ENCODE results near the gene ATP9A.

ATP9A gene

DNA sequence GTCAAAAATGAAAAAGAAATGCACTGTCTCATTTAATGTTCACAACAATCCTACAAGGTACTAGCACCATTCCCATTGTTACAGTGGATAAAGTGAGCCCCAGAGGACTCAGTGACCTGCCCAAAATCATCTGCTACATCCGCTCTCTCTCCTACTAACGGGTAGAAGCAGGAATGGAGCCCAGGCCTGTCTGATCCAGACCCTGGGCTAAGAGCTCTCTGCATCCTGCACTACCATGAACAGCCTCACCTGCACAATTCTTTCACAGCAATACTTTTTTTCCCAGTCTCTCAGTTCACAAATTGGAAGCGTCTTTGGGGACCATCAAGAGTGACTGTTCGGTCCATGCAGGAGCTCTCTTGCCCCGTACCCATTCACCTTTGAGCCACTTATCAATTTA is 31.2 kb downstream of the ATP9A start:
- Histone ChIP-seq H3K27ac (ENCODE audit: low read depth, low read length, severe bottlenecking) (no peak overlapping the region), H3K4me3 (ENCODE audit: extremely low read depth, insufficient read depth, low read length, poor library complexity, severe bottlenecking) (no peak overlapping the region), H3K4me1 (ENCODE audit: control insufficient read depth, insufficient read depth, low read length, poor library complexity, severe bottlenecking) (no peaks in the 10 kb centered on the region), H3K9me3 (ENCODE audit: control insufficient read depth, low read length) (no peaks in the 10 kb centered on the region), H3K36me3 (ENCODE audit: control insufficient read depth, insufficient read depth, low read length) (no peaks in the 10 kb centered on the region)
- 67 to 77% methylated on average over 4 to 5 of the region's 5 CpGs for WGBS, 2 experiments (ENCODE audit: insufficient coverage in 2 of 2)

DNA sequence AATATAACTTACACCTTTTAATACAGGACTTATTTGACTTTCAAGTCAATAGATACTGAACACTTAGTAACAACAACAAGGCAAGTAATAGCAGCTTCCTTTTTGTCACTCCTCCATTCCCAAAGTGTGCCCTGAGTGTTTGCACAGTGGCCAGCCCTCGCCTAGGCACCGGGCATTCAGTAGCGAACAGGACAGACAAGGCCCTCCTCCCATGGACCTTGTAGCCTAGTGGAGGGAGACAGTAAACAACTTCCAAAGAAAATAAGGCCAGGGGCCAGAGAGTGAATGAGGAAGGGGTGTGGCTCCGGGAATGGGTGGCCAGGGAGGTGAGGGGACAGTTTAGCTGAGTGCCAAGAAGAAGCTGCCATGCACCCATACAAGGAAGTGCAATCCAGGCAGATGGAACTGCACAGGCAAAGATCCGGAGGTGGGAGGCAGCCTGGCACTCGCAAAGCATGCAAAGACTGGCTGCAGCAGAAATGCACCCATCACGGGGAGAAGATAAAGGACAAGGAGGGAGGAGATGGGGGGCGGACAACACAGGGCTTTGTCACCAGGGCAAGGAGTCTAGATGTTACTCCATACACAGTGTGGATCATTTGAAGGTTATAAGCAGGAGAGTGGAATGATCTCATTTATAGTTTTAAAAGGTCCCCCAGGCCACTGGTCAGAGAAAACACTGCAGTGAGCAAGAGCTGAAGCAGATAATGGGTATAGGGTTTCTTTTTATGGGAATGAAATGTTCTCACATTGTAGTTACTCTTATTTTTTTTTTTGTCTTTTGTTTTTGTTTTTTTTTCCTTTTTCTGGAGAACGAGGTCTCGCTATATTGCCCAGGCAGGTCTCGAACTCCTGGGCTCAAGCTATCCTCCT is 32.2 kb downstream of the ATP9A start:
- no peak overlapping the region for H3K4me3 ChIP-seq (ENCODE audit: extremely low read depth, insufficient read depth, low read length, poor library complexity, severe bottlenecking)
- no peaks in the 10 kb centered on the region for H3K36me3 ChIP-seq (ENCODE audit: control insufficient read depth, insufficient read depth, low read length)
- no peaks in the 10 kb centered on the region for H3K9me3 ChIP-seq (ENCODE audit: control insufficient read depth, low read length)
- H3K27ac ChIP-seq (ENCODE audit: low read depth, low read length, severe bottlenecking): no peak overlapping the region
- no peaks in the 10 kb centered on the region for H3K4me1 ChIP-seq (ENCODE audit: control insufficient read depth, insufficient read depth, low read length, poor library complexity, severe bottlenecking)
- 88 to 96% methylated on average over 9 of the region's 11 CpGs for WGBS, 2 experiments (ENCODE audit: insufficient coverage in 2 of 2)

DNA sequence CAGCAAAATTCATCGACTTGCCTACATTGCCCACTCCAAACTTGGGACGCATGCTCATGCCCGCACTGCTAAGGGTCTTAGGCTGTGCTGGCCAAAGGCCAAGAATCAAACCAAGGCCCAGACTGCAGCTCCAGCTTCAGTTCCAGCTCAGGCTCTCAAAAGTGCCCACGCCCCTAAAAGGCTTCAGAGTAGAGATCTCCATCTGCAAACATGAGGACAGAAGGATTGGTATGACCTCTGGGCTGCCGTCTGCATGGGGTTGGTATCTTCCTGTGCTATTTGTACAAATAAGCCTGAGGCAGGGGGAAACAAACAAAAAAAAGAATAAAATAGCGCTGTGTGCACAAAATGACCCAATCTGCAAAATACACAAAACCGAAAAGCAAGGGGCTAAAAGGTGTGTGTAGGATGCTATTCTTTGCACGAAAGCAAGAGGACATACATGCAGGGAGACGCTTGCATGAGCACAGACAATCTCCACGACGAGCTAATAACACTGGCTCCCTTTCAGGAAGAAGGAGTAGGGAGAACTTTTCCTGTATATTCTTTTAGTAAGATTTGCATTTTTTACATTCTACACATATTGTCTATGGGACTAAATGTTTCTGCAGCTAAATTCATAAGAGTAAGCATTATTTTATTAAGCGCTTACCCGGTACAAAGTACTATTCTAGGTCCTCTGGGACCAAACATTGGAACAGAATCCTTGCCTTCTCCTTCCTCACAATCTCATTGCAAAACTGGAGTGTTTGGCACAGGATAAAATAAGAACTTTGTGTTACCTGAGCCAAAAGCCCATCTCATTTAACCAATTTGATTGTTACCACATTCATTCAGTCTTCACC is 33.1 kb downstream of the ATP9A start:
- H3K4me3 ChIP-seq (ENCODE audit: extremely low read depth, insufficient read depth, low read length, poor library complexity, severe bottlenecking): no peak overlapping the region
- no peaks in the 10 kb centered on the region for H3K4me1 ChIP-seq (ENCODE audit: control insufficient read depth, insufficient read depth, low read length, poor library complexity, severe bottlenecking)

DNA sequence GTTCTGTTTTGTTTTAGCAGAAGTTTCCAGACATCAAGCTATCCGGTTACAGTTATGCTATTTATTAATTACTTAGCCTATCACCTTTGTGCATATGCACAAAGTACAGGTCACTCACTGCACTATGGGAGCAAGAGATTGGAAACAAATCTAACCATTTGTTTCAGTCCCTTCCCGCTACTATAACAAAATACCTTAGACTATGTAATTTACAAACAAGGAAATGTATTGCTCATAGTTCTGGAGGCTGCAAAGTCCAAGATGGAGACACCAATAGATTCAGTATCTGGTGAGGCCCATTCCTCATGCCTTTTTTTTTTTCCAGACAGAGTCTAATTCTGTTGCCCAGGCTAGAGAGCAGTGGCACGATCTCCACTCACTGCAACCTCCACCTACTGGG is 35.1 kb downstream of the ATP9A start:
- H3K9me3 ChIP-seq (ENCODE audit: control insufficient read depth, low read length): no peaks in the 10 kb centered on the region
- WGBS, 2 experiments (ENCODE audit: insufficient coverage in 2 of 2): 80 to 100% methylated on average over 1 of the region's 3 CpGs

More for the DNA sequence above, 33.1 kb downstream of the ATP9A start:
- WGBS, 2 experiments (ENCODE audit: insufficient coverage in 2 of 2): 79 to 83% methylated on average over 7 to 8 of the region's 13 CpGs
- H3K9me3 ChIP-seq (ENCODE audit: control insufficient read depth, low read length): no peaks in the 10 kb centered on the region
- H3K36me3 ChIP-seq (ENCODE audit: control insufficient read depth, insufficient read depth, low read length): no peaks in the 10 kb centered on the region
- no peak overlapping the region for H3K27ac ChIP-seq (ENCODE audit: low read depth, low read length, severe bottlenecking)

DNA sequence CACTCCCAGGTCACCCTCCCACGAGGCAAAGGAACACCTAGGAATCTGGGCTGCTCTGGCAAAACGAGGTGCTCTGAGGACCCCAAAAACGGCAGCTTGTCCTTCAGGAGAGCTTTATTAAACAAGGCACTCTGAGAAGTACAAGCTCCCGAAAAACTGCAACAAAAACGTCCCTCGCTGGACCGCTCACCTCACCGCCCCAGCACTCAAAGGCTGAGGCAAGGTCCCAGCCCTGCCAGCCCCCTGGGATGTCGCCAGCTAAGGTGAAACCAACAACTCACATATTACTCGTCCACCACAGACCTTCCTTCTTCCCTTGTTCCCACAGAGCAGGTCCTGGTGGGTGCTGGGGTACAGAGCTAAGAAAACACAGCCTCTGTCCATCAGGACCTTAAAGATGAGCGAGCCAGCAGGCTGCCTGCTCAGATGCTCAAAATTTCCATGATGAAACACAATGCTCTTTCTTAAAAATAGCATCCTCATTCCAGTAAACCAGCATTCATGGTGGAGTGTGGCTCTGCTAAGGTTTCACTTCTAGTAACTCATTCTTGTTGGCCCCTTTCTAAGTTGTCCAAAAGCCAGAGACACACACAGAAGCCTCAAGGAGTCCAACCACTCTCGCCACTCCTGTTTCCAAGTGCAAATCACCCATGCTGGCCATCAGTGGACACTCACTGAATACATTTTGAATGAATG is 35.9 kb downstream of the ATP9A start:
- no peaks in the 10 kb centered on the region for H3K36me3 ChIP-seq (ENCODE audit: control insufficient read depth, insufficient read depth, low read length)
- H3K4me3 ChIP-seq (ENCODE audit: extremely low read depth, insufficient read depth, low read length, poor library complexity, severe bottlenecking): no peak overlapping the region
- no peak overlapping the region for H3K27ac ChIP-seq (ENCODE audit: low read depth, low read length, severe bottlenecking)
- 90 to 93% methylated on average over 8 to 11 of the region's 12 CpGs for whole genome bisulfite sequencing, 2 experiments (ENCODE audit: insufficient coverage in 2 of 2)
- H3K9me3 ChIP-seq (ENCODE audit: control insufficient read depth, low read length): no peaks in the 10 kb centered on the region
- H3K4me1 ChIP-seq (ENCODE audit: control insufficient read depth, insufficient read depth, low read length, poor library complexity, severe bottlenecking): no peaks in the 10 kb centered on the region

More for the DNA sequence above, 35.1 kb downstream of the ATP9A start:
- Histone ChIP-seq H3K4me3 (ENCODE audit: extremely low read depth, insufficient read depth, low read length, poor library complexity, severe bottlenecking) (no peak overlapping the region), H3K4me1 (ENCODE audit: control insufficient read depth, insufficient read depth, low read length, poor library complexity, severe bottlenecking) (no peaks in the 10 kb centered on the region), H3K36me3 (ENCODE audit: control insufficient read depth, insufficient read depth, low read length) (no peaks in the 10 kb centered on the region), H3K27ac (ENCODE audit: low read depth, low read length, severe bottlenecking) (no peak overlapping the region)

DNA sequence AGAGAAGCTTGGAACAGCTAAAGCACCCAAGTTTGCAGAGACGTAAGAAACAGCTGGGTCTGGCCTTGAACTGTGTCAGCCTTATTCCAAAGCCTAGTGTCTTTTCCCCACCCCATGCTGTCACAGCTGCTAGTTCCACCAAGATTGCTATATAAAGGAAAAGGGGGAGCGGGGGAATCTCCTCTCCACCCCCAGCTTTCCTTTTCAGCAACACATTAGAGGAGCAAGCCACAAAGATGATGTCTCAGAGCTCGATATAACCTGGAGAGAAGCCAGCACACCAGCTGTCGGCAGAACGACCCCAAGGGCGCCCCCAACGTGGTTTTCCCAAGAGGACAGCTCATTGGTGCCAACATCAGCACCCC is 36.5 kb downstream of the ATP9A start:
- 77 to 86% methylated on average over 3 to 5 of the region's 7 CpGs for WGBS, 2 experiments (ENCODE audit: insufficient coverage in 2 of 2)
- H3K9me3 ChIP-seq (ENCODE audit: control insufficient read depth, low read length): no peaks in the 10 kb centered on the region
- no peak overlapping the region for H3K4me3 ChIP-seq (ENCODE audit: extremely low read depth, insufficient read depth, low read length, poor library complexity, severe bottlenecking)
- H3K27ac ChIP-seq (ENCODE audit: low read depth, low read length, severe bottlenecking): no peak overlapping the region
- no peaks in the 10 kb centered on the region for H3K4me1 ChIP-seq (ENCODE audit: control insufficient read depth, insufficient read depth, low read length, poor library complexity, severe bottlenecking)
- no peaks in the 10 kb centered on the region for H3K36me3 ChIP-seq (ENCODE audit: control insufficient read depth, insufficient read depth, low read length)

DNA sequence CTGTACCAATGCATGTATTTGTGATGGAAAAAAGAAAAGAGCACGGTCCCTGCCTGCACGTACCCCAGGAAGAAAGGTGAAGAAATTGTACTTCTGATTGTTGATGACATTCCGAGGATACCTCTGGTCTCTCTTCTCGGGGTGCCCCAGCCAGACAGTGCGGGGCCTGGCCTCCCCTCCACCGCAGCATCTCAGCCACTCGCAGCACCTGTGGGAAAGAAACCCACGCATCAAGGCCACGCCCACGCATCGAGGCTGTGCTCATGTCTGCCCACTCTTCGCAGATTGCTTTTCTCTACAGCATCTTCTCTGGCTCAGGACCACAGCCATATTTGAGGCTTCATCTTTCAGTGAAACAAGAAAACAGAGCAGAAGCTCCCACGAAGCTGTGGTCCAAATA is 38.4 kb downstream of the ATP9A start:
- H3K36me3 ChIP-seq (ENCODE audit: control insufficient read depth, insufficient read depth, low read length): no peaks in the 10 kb centered on the region
- H3K4me1 ChIP-seq (ENCODE audit: control insufficient read depth, insufficient read depth, low read length, poor library complexity, severe bottlenecking): no peaks in the 10 kb centered on the region
- H3K9me3 ChIP-seq (ENCODE audit: control insufficient read depth, low read length): no peaks in the 10 kb centered on the region
- H3K4me3 ChIP-seq (ENCODE audit: extremely low read depth, insufficient read depth, low read length, poor library complexity, severe bottlenecking): no peak overlapping the region
- no peak overlapping the region for H3K27ac ChIP-seq (ENCODE audit: low read depth, low read length, severe bottlenecking)
- WGBS, 2 experiments (ENCODE audit: insufficient coverage in 2 of 2): 90 to 93% methylated on average over 11 to 13 of the region's 13 CpGs

DNA sequence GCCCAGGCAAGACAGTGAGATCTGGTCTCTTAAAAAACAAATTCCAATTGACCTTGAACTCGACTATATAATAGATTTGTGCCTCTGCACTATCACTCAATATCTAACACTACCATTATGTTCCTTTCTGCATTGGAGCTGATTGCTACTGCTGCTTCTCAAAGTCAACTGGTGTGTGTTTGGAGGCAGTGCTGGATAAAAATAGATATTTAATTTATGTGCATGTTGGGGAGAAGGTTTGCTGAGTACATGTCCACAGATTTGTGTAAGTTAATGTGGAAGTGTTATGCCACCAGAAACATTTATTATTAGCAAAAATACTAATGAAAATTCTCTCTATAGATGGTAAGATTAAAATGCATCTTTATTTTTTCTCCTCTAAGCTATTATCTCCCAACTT is 39.5 kb downstream of the ATP9A start:
- 70% methylated on average over 1 of the region's 1 CpG; no CpG with 5 or more reads in 1 of the 2 experiments for WGBS, 2 experiments (ENCODE audit: insufficient coverage in 2 of 2)
- Histone ChIP-seq H3K4me3 (ENCODE audit: extremely low read depth, insufficient read depth, low read length, poor library complexity, severe bottlenecking) (no peak overlapping the region), H3K27ac (ENCODE audit: low read depth, low read length, severe bottlenecking) (no peak overlapping the region), H3K9me3 (ENCODE audit: control insufficient read depth, low read length) (no peaks in the 10 kb centered on the region), H3K4me1 (ENCODE audit: control insufficient read depth, insufficient read depth, low read length, poor library complexity, severe bottlenecking) (no peaks in the 10 kb centered on the region), H3K36me3 (ENCODE audit: control insufficient read depth, insufficient read depth, low read length) (no peaks in the 10 kb centered on the region)

DNA sequence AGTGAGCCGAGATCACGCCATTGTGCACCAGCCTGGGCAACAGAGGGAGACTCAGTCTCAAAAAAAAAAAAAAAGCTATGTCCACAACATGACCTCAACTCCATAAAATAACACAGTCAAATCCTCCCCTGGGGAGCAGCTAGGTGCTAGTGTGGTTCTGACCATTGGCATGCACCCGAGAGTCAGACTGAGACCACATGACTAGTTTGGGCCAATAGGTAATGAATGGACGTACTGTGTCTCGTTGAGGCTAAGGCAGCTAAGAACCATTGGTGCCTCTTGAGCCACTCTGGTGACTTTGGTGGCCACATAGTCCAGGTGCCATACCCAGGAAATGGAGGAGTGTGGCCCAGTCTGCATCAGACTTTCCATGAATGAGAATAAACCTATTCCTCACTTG is 40.3 kb downstream of the ATP9A start:
- Histone ChIP-seq H3K4me1 (ENCODE audit: control insufficient read depth, insufficient read depth, low read length, poor library complexity, severe bottlenecking) (no peaks in the 10 kb centered on the region), H3K36me3 (ENCODE audit: control insufficient read depth, insufficient read depth, low read length) (no peaks in the 10 kb centered on the region), H3K9me3 (ENCODE audit: control insufficient read depth, low read length) (no peaks in the 10 kb centered on the region), H3K4me3 (ENCODE audit: extremely low read depth, insufficient read depth, low read length, poor library complexity, severe bottlenecking) (no peak overlapping the region), H3K27ac (ENCODE audit: low read depth, low read length, severe bottlenecking) (no peak overlapping the region)
- WGBS, 2 experiments (ENCODE audit: insufficient coverage in 2 of 2): 89 to 93% methylated on average over 3 to 4 of the region's 5 CpGs

DNA sequence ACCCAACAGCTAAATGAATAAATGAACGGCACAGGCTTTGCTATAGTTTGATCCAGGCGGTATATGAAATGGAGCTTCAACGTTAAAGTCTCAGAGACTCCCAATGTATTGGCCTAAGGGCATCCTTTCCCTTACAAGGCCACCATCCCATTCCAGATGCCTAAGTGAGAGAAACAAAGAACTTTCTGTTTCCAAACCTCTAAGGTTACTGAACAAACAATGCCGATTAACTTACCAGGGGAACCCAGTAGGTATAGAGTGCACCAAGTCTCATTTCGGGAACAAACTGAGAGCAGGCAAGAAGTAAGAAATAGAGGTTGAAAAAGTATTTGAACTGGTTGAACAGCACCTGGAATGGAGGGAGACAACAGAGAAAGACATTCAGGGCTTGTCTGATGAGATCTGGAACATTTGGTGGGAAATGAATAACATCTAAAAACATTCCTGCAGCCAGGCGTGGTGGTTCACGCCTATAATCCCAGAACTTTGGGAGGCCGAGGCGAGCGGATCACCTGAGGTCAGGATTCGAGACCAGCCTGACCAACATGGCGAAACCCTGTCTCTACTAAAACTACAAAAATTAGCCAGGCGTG is 42.5 kb downstream of the ATP9A start:
- H3K4me3 ChIP-seq (ENCODE audit: extremely low read depth, insufficient read depth, low read length, poor library complexity, severe bottlenecking): no peak overlapping the region
- H3K36me3 ChIP-seq (ENCODE audit: control insufficient read depth, insufficient read depth, low read length): no peaks in the 10 kb centered on the region
- 88 to 92% methylated on average over 11 of the region's 13 CpGs for WGBS, 2 experiments (ENCODE audit: insufficient coverage in 2 of 2)
- H3K9me3 ChIP-seq (ENCODE audit: control insufficient read depth, low read length): no peaks in the 10 kb centered on the region
- no peaks in the 10 kb centered on the region for H3K4me1 ChIP-seq (ENCODE audit: control insufficient read depth, insufficient read depth, low read length, poor library complexity, severe bottlenecking)
- no peak overlapping the region for H3K27ac ChIP-seq (ENCODE audit: low read depth, low read length, severe bottlenecking)
